Stimulated activated CD4-positive, alpha-beta T cell treated with anti-CD3 and anti-CD28 coated beads, Interleukin-4, amount 100 ng/mL, for 4 hours (primary cell): ENCODE results near the gene SYTL3.
"Not testable (repeated sequence)": the region's sequence is repeated elsewhere in the genome, so short reads cannot be mapped to it uniquely, and the experiment has no call there.

Experiments
- DNase-seq, 2 experiments: peaks; one replicate each; pipeline ENCODE4 v3.0.0-alpha.2; 2020

SYTL3 gene

GRCh38 chr6:158642097-158642601 lies 7.7 kb upstream of the SYTL3 start:
- no peak for DNase-seq

- DNase-seq: no peak
Measured at GRCh38 chr6:158643836-158644230, 6.0 kb upstream of the SYTL3 start.

- peak; percentile 84 to 90 for DNase-seq
Measured at GRCh38 chr6:158644231-158645063, 5.4 kb upstream of the SYTL3 start, which contains the start of gene DYNLT1. DYNLT1 (minus strand) TSS chr6:158644743; CDS start chr6:158644708, 35 bp downstream.

GRCh38 chr6:158645064-158646022 lies 4.5 kb upstream of the SYTL3 start:
- DNase-seq: no peak

- DNase-seq: no peak
Measured at GRCh38 chr6:158646023-158646910, 3.6 kb upstream of the SYTL3 start.

- DNase-seq: no peak
Measured at GRCh38 chr6:158647501-158647900, 2.4 kb upstream of the SYTL3 start.

GRCh38 chr6:158648682-158649131 lies 1.1 kb upstream of the SYTL3 start:
- DNase-seq: no peak

DNA sequence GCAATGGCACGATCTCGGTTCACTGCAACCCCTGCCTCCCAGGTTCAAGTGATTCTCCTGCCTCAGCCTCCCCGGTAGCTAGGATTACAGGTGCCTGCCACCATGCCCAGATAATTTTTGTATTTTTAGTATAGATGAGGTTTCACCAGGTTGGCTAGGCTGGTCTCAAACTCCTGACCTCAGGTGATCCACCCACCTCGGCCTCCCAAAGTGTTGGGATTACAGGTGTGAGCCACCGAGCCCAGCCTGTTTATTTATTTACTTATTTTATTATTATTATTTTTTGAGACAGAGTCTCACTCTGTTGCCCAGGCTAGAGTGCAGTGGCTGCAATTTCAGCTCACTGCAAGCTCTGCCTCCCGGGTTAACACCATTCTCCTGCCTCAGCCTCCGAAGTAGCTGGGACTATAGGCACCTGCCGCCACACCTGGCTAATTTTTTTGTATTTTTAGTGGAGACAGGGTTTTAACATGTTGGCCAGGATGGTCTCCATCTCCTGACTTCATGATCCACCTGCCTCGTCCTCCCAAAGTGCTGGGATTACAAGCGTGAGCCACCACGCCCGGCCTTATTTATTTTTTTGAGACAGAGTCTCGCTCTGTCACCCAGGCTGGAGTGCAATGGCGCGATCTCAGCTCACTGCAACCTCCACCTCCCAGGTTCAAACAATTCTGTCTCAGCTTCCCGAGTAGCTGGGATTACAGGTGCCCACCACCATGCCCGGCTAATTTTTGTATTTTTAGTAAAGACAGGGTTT lies 2.3 kb downstream of the SYTL3 start:
- DNase-seq: not testable (repeated sequence)

DNA sequence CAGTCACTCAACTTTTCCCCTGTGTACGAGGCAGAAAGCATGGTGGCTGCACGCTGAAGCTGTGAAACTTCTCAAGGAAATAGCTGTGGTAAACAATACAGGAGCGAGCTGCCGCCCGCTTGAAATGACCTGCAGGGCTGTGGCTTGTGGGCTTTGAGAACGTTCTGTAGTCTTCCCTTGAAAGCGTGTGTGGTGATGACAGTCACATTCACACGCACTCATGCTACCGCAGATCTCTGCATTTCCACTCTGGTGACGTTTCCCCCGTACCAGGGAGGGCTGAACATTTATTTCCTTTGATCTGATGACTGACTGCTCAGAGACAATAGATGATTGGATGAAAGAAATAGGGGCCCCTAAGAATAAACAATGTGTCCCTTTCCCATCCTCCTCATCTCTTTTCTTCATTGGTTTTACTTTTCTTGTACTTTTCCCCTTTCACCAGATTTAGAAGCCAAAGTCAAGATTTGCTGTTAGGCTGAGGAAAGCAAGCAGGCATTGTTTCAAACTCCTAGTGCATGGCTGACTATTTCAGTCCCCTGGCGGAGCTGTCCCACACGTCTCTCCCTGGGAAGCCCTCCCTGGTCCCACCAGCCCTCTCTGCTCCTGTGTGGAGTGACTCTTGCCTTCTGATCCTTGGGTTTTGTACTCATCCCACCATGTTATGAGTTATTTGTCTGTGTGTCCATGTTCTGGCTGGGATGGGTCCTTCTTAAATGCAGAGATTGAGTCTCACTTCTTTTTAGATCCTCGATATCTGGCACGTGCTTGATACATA lies 3.9 kb downstream of the SYTL3 start:
- DNase-seq: peak; percentile 64 to 91

- DNase-seq: no peak
Measured at GRCh38 chr6:158654498-158654897, 4.6 kb downstream of the SYTL3 start.

DNA sequence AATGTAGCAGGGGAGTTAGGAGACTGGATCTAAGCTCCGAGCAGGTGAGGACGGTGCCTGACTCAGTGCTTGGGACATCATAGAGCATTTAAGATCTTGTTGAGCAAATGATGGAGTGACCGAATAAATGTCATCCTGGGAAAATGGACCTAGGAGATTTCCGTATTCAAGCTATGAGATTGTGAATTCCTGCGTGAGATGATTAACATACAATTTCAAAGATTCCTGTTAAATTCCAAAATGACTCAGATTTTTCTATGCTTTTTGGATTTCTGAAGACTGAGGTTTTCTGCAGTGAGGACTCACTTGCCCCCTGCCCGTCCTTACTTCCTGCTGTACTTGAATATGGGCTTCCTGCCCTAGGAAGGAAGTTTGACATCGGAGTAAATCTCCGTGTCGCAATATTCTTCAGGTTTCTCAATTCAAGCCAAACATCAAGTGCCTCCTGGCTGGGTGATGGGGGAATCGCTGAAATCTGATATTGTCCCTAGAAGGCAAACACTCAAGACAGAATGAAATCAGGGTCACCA lies 5.2 kb downstream of the SYTL3 start:
- no peak for DNase-seq

- no peak for DNase-seq
Measured at GRCh38 chr6:158655569-158656450, 6.0 kb downstream of the SYTL3 start.

- DNase-seq: not testable (repeated sequence)
Measured at GRCh38 chr6:158656986-158657385, 7.1 kb downstream of the SYTL3 start.

DNA sequence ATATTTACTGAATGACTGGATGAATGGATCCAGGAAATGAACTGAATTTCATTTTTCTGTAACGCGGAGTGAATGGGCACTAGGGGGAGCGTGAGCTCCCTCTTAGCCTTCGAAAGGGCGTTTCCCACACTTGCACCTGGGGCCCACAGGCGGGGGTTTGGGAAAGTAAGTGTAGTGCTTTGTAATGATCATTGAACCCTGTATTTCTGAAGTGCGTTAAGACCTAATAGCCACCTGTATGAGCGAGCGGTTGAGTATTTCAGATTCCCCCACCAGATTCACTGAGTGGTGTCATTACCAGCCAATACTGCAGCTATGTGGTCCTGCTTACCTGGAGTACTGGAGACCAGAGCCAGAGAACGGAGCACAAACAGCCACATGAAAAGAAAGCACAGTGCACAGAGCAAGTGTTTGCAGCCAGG lies 10.5 kb downstream of the SYTL3 start:
- DNase-seq: peak in 1 of 2 experiments; percentile 48

- DNase-seq: no peak
Measured at GRCh38 chr6:158661156-158661685, 11.4 kb downstream of the SYTL3 start.

DNA sequence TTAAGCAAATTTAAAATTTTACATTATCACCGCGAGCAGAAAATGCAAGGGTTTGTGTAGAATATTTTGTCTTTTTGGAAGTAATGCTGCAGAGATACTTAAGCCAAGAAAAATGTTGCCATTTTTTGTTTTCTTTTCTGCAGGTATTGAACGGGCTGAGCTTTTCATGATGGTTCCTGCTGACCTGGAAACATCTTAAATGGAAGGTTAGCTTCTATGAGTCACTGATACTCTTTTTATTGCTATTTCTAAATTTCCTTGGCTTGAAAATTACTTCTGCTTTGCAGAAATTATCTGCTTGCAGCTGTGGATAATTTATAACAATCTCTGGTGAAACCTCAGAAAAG lies 12.7 kb downstream of the SYTL3 start:
- DNase-seq: no peak

DNA sequence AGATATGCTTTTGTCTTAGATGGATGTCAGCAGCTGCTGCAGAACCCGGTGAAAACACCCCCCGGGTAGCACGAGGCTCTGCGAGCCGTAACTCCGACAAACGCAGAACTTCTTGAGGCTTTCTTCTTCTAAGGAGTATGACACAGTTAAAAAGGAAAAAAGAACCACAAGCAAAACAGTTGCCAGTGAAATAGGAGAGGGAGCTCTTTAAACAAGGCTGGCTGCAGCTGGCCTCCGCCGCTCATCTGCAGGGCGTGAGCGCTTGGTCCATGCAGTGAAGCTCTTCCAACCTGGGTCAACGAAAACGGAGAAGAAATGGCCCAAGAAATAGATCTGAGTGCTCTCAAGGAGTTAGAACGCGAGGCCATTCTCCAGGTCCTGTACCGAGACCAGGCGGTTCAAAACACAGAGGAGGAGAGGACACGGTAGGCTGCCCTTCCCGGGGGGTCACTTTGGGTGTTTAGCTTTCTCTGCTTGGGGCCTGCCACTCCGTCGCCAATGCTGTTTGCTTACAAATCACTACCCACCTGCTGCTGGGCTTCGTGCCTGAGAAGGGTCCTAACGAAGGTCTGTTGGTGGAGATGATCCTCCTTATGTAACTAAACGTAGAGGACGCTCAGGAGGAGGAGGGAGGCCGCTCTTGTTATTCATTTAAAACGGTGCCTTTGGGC lies 13.2 kb downstream of the SYTL3 start:
- no peak for DNase-seq

DNA sequence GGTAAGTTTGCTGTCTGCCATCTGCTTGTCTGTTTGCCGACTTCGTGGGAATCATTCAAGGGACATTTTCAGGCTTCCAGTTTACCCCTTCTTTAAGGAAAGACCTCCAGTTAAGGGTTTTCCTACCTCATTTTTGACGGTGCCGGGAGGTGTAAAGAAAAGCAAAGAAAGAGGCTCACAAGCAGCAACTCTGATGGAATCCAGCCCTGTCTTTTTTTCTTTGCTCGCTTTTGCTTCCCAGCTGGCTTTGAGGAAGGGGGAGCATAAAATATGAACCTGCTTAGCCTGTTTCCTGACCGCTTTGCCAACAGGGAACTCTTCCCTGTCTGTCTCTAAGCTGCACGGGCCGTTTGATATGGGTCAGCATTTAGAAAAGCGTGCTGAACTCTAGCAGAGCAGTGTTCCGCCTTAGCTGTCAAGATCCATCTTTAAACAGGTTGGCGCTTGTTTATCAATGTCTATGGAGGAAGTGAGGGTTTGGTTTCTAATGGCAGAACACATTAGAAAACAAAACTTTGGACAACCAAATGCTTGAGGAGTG lies 13.8 kb downstream of the SYTL3 start:
- DNase-seq: no peak
